ENCODE results near the gene ADAMTS16.

DNA sequence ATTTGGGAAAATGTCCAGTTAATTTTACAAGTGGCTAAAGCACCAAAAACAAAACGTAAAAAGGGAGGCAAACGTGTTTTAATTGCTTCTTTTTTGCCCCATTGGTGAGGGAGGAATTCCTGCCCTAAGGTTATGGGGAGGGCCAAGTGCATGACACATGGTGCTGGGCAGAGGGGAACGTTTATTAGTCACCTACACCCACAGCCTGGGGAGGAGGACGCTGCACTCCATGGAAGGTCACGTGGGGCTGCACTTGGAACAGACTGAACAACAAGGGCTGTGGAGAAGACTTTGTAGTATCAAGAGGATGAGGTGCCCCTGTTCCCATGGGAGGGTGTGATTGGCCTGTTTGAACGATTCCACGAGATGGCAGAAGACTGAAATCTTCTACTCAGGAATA, 13.7 kb upstream of the ADAMTS16 start:
- no peak for TF ChIP-seq POLR2A (IDR thresholded peaks at IDR 0.05)
- TF ChIP-seq, protein P1, sequence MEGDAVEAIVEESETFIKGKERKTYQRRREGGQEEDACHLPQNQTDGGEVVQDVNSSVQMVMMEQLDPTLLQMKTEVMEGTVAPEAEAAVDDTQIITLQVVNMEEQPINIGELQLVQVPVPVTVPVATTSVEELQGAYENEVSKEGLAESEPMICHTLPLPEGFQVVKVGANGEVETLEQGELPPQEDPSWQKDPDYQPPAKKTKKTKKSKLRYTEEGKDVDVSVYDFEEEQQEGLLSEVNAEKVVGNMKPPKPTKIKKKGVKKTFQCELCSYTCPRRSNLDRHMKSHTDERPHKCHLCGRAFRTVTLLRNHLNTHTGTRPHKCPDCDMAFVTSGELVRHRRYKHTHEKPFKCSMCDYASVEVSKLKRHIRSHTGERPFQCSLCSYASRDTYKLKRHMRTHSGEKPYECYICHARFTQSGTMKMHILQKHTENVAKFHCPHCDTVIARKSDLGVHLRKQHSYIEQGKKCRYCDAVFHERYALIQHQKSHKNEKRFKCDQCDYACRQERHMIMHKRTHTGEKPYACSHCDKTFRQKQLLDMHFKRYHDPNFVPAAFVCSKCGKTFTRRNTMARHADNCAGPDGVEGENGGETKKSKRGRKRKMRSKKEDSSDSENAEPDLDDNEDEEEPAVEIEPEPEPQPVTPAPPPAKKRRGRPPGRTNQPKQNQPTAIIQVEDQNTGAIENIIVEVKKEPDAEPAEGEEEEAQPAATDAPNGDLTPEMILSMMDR (IDR thresholded peaks at IDR 0.05), result no peak
